OCI-LY7 (cell line): ENCODE measurements around the gene JAK1. TPM values are rescaled to one million over a fixed set of nuclear protein-coding genes. Genes with fewer than 3 reads are reported as not detected.

Experiments
- BruUV-seq: library from RNA; stranded (reverse); fragments of 400-500 nt; replicated peaks from 2 replicates; lab custom pipeline; 2021; lab: Mats Ljungman, UMichigan
- CTCF ChIA-PET: fragments of 300-600 bp; sonication (Branson Sonifier 250); formaldehyde crosslinking; loops from one replicate; lab custom pipeline; 2022; ENCODE audit warnings: antibody characterized with exemption; ENCODE audit not compliant: unreplicated experiment; lab: Charles Lee
- POLR2A ChIA-PET: fragments of 300-600 bp; sonication (Branson Sonifier 250); formaldehyde crosslinking; loops from one replicate; lab custom pipeline; 2022; ENCODE audit warnings: antibody characterized with exemption; lab: Charles Lee
- DNase-seq: peaks from one replicate; pipeline ENCODE4 v3.0.0-alpha.2; 2015; ENCODE audit warnings: low spot score
- H2AFZ ChIP-seq: fragments of 200-600 bp; sonication (generic), shearing (Covaris generic); 2 replicates; pipeline ENCODE4 v1.6.1; 2014; ENCODE audit warnings: mild to moderate bottlenecking, antibody characterized with exemption, low read length, moderate library complexity
- H3K27ac ChIP-seq: fragments of 200-600 bp; sonication (generic); 2 replicates; pipeline ENCODE4 v1.5.1; 2014; ENCODE audit warnings: mixed run types, low read depth, mild to moderate bottlenecking, moderate library complexity, low read length, inconsistent platforms; ENCODE audit not compliant: poor library complexity, severe bottlenecking
- H3K36me3 ChIP-seq: fragments of 200-600 bp; sonication (generic); 2 replicates; pipeline ENCODE4 v1.6.1; 2014; ENCODE audit warnings: mild to moderate bottlenecking, antibody characterized with exemption, low read length, moderate library complexity, mixed read lengths; ENCODE audit not compliant: insufficient read depth
- H3K4me1 ChIP-seq: fragments of 200-600 bp; sonication (generic); 2 replicates; pipeline ENCODE4 v1.5.1; 2014; ENCODE audit warnings: mild to moderate bottlenecking, low read length; ENCODE audit not compliant: insufficient read depth, poor library complexity, severe bottlenecking
- H3K4me2 ChIP-seq: fragments of 200-600 bp; sonication (generic); 2 replicates; pipeline ENCODE4 v1.6.1; 2014; ENCODE audit warnings: mild to moderate bottlenecking, low read length
- H3K4me3 ChIP-seq: fragments of 200-600 bp; sonication (generic); 2 replicates; pipeline ENCODE4 v1.5.1; 2014; ENCODE audit warnings: mild to moderate bottlenecking, low read depth, low read length; ENCODE audit not compliant: poor library complexity, severe bottlenecking
- H3K79me2 ChIP-seq: fragments of 200-600 bp; sonication (generic); 2 replicates; pipeline ENCODE4 v1.6.1; 2016; ENCODE audit warnings: low read depth, mild to moderate bottlenecking, low read length, moderate library complexity, mixed read lengths; ENCODE audit not compliant: insufficient read depth
- H3K9me2 ChIP-seq: fragments of 200-600 bp; sonication (generic); 2 replicates; pipeline ENCODE4 v1.6.1; 2016; ENCODE audit warnings: mild to moderate bottlenecking, low read length, mixed read lengths; ENCODE audit not compliant: insufficient read depth
- H3K9me3 ChIP-seq: fragments of 200-600 bp; sonication (generic); 2 replicates; pipeline ENCODE4 v1.6.1; 2014; ENCODE audit warnings: mild to moderate bottlenecking, mixed run types, low read length, mixed read lengths
- H4K20me1 ChIP-seq: fragments of 200-600 bp; sonication (generic); 2 replicates; pipeline ENCODE4 v1.6.1; 2014; ENCODE audit warnings: mild to moderate bottlenecking, antibody characterized with exemption, low read length, moderate library complexity, mixed read lengths; ENCODE audit not compliant: insufficient read depth
- EZH2phosphoT487 ChIP-seq: fragments of 200-600 bp; sonication (generic); IDR thresholded peaks from 2 replicates; pipeline ENCODE4 v1.6.1; 2018; ENCODE audit warnings: low read depth, borderline replicate concordance, mild to moderate bottlenecking, mixed run types, antibody characterized with exemption, low read length, moderate library complexity, mixed read lengths
- intact Hi-C: fragments of 100-400 bp; cut with micrococcal nuclease; formaldehyde crosslinking; loops from one replicate; pipeline ENCODE4 v1.10.0; 2022; ENCODE audit not compliant: unreplicated experiment
- total RNA-seq, 2 experiments: library from RNA; depleted of rRNA in 1 of 2; stranded (reverse); fragments of >200 nt in 1 of 2; shearing (Covaris generic) in 1 of 2; gene quantifications; 2 replicates each; pipeline ENCODE4 v1.2.3, GENCODE V29; 2014 to 2022
- TF ChIP-seq, protein P1 (sequence below): fragments of 200-600 bp; sonication (generic); conservative IDR thresholded peaks from 2 replicates; pipeline ENCODE4 v1.5.1; 2014; ENCODE audit warnings: mild to moderate bottlenecking, antibody characterized with exemption, low read length, moderate library complexity, mixed read lengths

Gene JAK1
- total RNA-seq, 2 experiments from 2014 or later = 72.6 to 86.8 TPM

DNA sequence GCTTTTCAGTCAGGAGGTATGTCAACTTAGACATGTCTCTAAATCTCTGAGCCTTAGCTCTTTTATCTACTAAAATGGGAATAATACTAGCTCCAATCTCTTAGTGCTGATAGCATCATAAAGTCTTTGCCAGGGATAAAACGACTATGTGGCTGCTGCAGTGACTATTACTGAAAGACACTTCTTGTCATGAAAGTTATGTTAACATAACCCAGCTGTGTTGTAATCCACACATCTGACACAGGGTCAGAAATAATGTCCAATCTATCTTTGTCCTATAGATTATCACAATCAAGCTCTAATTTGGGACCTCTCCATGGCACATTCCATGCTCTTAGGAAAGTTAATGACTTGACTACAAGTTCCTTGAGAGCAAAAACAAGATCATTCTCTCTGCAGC lies 62.8 kb downstream of the JAK1 start:
- CTCF ChIA-PET = interaction anchor here (0.6 kb wide), 1 partner anchor 166 kb away, joined by 3 read pairs; no protein-coding TSS in a partner anchor
- peaks cover 12% of the 10 kb centered on the region for H3K4me1 ChIP-seq
- H4K20me1 ChIP-seq = peaks cover 29% of the 10 kb centered on the region
- no peak overlapping the region for H3K4me3 ChIP-seq
- H3K4me2 ChIP-seq = no peak overlapping the region
- intact Hi-C loops = no loop called here
- H3K9me2 ChIP-seq = no peaks in the 10 kb centered on the region
- no peaks in the 10 kb centered on the region for H3K9me3 ChIP-seq
- POLR2A ChIA-PET = interaction anchor here (1.0 to 1.9 kb wide), 5 partner anchors 8 to 60 kb away, joined by 3 to 7 read pairs (median 4); no protein-coding TSS in a partner anchor
- DNase-seq = no peak
- H3K36me3 ChIP-seq = 0 out of 2 replicates have a peak, but pooled peaks cover 3% of the 10 kb centered on the region
- TF ChIP-seq EZH2phosphoT487 = no peak
- TF ChIP-seq, protein P1, sequence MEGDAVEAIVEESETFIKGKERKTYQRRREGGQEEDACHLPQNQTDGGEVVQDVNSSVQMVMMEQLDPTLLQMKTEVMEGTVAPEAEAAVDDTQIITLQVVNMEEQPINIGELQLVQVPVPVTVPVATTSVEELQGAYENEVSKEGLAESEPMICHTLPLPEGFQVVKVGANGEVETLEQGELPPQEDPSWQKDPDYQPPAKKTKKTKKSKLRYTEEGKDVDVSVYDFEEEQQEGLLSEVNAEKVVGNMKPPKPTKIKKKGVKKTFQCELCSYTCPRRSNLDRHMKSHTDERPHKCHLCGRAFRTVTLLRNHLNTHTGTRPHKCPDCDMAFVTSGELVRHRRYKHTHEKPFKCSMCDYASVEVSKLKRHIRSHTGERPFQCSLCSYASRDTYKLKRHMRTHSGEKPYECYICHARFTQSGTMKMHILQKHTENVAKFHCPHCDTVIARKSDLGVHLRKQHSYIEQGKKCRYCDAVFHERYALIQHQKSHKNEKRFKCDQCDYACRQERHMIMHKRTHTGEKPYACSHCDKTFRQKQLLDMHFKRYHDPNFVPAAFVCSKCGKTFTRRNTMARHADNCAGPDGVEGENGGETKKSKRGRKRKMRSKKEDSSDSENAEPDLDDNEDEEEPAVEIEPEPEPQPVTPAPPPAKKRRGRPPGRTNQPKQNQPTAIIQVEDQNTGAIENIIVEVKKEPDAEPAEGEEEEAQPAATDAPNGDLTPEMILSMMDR = no peak
- H3K79me2 ChIP-seq = peaks cover 79% of the 10 kb centered on the region
- H3K27ac ChIP-seq = no peak overlapping the region
- no peak overlapping the region for H2AFZ ChIP-seq
- no TSS peak for BruUV-seq

- no peaks in the 10 kb centered on the region for H3K36me3 ChIP-seq
- peaks cover 76% of the 10 kb centered on the region for H3K79me2 ChIP-seq
- peaks cover 27% of the 10 kb centered on the region for H4K20me1 ChIP-seq
- peaks cover 23% of the 10 kb centered on the region for H3K4me1 ChIP-seq
- BruUV-seq = no TSS peak
- H3K9me2 ChIP-seq = no peaks in the 10 kb centered on the region
- ChIA-PET CTCF (interaction anchor here (0.9 kb wide), 1 partner anchor 12 kb away, joined by 3 read pairs; no protein-coding TSS in a partner anchor), POLR2A (no interaction called here)
- TF ChIP-seq, protein P1 = no peak
- TF ChIP-seq EZH2phosphoT487 = no peak
- H3K4me3 ChIP-seq = no peak overlapping the region
- intact Hi-C loops = no loop called here
- H3K9me3 ChIP-seq = no peaks in the 10 kb centered on the region
- H3K4me2 ChIP-seq = no peak overlapping the region
- DNase-seq = no peak
- no peak overlapping the region for H2AFZ ChIP-seq
- no peak overlapping the region for H3K27ac ChIP-seq
Observed at GRCh38 chr1:64901663-64902062, 64.7 kb downstream of the JAK1 start.

- CTCF ChIA-PET = no interaction called here
- Histone ChIP-seq H3K9me2 (no peaks in the 10 kb centered on the region), H3K4me2 (no peak overlapping the region), H2AFZ (no peak overlapping the region), H3K9me3 (no peaks in the 10 kb centered on the region), H3K4me1 (peaks cover 30% of the 10 kb centered on the region), H3K79me2 (peaks cover 76% of the 10 kb centered on the region), H3K4me3 (no peak overlapping the region), H3K27ac (no peak overlapping the region), H4K20me1 (peaks cover 35% of the 10 kb centered on the region), H3K36me3 (no peaks in the 10 kb centered on the region)
- no peak for TF ChIP-seq EZH2phosphoT487
- TF ChIP-seq, protein P1 = no peak
- no TSS peak for BruUV-seq
- DNase-seq = no peak
- POLR2A ChIA-PET = no interaction called here
- intact Hi-C loops = no loop called here
Observed at GRCh38 chr1:64900916-64901315, 65.4 kb downstream of the JAK1 start.
